GM21360 (cell line): Measurements from ENCODE around the gene SPATA7.

Experiments
- ATAC-seq: cut with Tn5 transposase; IDR thresholded peaks from one replicate; pipeline ENCODE4 v1.9.1; 2021; ENCODE audit warnings: mild to moderate bottlenecking, moderate library complexity; ENCODE audit not compliant: unreplicated experiment

Gene SPATA7

DNA sequence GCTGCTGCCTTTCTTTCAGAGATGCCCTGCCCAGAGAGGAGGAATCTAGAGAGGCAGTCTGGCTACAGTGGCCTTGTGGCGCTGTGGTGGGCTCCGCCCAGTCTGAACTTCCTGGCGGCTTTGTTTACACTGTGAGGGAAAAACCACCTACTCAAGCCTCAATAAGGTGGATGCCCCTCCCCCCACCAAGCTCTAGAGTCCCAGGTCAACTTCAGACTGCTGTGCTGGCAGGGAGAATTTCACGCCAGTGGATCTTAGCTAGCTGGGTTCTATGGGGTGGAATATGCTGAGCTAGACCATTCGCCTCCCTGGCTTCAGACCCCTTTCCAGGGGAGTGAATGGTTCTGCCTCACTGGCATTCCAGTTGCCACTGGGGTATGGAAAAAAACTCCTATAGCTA is 25.6 kb downstream of the SPATA7 start:
- no peak for ATAC-seq

DNA sequence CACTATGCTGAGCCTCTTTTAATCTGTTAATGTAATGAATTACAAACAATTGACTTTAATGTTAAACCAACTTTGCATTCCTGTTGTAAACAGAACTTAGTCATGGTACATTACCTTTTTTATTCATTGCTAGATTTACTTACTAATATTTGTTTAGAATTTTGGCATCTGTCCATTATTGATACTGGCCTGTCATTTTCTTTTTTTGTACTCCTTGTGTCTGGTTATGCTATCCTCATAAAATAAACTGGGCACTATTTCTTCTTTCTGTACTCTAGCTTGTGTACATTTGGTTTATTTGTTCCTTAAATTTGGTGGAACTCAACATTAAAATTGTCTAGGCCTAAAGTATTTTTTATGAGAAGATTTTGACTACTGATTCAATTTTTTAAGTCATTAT is 32.1 kb downstream of the SPATA7 start:
- ATAC-seq = no peak

DNA sequence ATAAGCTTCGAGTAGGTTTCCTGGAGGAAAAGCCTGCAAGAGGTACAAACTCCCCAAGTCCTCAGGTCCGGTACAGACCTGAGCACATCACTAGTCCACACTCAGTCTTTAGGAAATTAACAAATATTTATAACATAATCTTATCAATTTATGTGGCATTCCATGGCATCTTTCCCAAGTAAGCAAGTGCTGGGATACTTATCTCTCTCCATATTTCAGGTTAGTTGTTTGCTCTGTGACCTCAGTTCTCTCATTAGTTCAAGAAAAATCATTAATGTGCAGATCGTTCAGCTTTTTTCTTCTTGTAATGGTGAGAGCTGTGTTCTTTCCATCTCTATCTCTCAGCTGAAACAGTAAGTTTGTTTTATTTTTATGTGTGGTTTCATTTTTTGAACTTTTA is 34.7 kb downstream of the SPATA7 start:
- no peak for ATAC-seq

DNA sequence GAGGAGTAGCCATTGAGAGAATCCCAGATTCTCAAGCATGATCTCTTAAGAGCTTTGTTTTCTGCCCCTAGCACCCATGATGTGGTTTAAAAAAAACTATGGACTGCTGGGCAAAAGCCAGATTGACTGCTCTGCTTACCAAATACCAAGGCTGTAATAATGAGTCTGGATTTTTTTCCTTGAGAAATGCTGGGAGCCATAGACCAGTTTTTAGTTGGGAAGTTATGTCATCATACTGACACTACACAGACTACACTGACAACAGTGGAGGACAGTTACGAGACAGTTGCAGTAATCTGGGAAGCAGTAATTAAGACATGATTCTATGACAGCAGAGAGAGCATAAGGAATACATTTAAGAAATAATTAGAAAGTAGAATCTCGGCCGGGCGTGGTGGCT is 35.8 kb downstream of the SPATA7 start:
- no peak for ATAC-seq

DNA sequence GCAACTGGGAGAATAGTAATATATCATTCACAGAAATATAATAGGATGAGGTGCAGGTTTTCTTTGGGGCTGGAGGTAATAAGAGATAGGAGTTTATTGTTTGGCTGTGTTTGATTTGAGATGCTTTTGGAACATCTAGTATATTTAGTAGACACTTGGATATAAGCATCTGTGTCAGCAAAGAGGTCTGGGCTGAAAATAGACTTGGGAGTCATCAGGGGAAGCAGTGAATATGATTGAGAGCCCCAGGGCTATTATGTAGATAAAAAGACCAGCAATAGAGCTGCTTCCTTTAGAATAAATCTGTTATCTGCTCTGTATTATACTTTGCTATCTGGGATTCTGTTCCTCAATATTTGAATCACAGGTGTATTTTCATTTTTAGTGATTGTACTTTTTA is 36.6 kb downstream of the SPATA7 start:
- no peak for ATAC-seq

DNA sequence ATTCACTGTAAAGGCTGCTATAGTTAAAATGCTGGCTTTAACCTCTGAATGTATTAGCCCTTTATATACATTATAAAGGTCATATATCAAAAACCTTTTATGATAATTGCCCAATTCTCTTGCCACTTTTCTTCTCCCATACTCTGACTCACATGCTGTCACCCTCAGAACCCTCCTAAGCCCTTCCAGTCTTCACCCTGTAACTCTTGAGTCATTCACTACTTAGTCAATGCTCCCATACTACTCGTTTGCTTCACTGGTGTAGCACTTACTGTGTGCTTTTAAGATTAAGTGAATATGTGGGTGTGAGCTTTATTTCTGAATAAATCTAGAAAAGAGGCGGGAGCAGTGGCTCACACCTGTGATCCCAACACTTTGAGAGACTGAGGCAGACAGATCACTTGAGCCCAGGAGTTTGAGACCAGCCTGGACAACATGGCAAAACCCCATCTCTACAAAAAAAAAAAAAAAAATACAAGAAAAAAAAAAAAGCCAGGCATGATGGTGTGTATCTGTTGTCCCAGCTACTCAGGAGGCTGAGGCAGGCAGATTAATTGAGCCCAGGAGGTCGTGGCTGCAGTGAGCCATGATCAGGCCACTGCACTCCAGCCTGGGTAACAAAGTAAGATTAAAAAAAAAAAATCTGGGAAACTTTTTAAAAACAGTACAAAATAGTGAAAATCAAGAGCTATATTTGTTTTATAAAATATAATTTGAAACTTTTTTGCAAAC is 37.6 kb downstream of the SPATA7 start:
- ATAC-seq = no peak

DNA sequence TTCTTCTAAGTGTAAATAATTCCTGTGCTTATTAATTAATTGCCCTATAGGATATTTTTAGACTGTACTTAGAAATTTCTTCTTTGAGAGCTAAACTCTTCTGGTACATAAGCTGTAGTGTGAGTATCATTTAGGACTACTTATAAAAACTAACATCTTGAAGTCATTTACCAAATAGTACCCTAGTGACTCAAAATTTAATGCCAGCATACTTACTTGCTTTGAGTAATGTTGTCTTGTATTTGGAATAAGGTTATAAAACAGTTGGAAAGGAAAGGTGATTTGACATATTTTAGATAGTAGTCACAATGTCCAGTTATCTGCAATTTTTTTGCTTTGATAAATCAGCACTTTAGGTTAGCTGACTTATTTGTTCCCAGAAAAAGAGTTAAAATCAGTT is 39.1 kb downstream of the SPATA7 start:
- no peak for ATAC-seq

DNA sequence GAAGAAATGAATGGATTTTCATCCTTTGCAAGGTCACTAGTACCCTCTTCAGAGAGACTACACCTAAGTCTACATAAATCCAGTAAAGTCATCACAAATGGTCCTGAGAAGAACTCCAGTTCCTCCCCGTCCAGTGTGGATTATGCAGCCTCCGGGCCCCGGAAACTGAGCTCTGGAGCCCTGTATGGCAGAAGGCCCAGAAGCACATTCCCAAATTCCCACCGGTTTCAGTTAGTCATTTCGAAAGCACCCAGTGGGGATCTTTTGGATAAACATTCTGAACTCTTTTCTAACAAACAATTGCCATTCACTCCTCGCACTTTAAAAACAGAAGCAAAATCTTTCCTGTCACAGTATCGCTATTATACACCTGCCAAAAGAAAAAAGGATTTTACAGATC is 40.8 kb downstream of the SPATA7 start:
- ATAC-seq = no peak

DNA sequence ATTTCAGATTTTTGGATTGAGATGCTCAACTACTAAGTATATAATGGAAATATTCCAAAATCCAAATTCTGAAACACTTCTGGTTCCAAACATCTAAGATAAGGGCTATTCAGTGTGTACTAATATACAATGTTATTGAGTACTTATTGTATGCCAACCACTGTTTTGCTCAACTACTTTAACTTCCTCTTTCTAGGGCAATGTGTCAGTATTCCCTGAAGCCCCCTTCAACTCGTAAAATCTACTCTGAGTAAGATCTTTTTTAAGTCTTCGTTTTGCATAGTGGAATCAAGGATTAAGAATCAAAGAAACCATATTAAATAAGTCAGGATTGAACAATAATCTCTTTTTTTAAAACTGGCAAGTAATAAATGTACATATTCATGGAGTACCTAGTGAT is 45.5 kb downstream of the SPATA7 start:
- ATAC-seq = no peak

DNA sequence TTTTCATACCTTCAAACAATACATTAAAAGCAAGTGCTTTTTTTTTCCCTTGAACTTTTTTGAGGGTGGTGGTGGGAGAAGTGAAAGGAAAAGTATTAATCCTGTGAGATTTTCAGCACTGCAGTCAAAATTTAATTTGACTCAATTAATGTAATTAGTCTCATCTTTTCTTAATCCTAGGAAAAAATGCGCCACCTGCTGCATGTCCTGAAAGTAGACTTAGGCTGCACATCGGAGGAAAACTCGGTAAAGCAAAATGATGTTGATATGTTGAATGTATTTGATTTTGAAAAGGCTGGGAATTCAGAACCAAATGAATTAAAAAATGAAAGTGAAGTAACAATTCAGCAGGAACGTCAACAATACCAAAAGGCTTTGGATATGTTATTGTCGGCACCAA is 52.2 kb downstream of the SPATA7 start:
- no peak for ATAC-seq

DNA sequence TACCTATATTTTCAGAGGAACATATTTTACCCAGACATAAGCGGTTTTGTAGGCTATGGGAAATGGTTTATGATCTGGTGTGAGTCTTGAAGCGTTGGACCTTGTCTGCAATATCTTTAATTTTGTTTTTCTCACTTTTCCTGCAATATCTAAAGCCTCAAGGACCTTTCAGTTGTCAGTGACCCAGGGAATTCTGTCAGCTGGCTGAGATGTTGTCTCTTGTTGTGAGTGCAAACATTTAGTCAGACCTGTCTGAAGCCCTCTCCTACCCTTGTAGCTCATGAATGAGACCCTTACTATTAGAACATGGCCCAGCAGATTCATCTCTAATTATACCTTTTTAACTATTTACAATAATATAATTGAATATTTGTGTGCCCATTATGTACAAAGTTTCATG is 53.6 kb downstream of the SPATA7 start:
- no peak for ATAC-seq

DNA sequence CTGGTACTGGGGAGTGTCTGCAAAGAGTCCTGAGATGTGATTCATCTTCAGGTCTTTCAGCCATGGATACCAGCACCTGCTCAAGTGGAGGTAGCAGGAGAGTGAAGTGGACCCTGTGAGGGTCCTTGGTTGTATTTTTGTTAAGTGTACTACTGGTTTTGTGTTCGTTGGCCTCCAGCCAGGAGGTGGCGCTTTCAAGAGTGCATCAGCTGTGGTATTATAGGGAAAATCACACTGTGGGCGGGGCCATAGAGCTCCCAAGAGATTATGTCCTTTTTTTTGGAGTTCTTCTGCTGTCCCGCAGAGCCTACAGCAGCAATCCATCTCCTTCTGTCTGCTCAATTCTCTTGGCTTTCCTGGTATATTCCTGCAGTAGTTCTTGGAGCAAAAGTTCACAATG is 66.8 kb downstream of the SPATA7 start:
- ATAC-seq = no peak

DNA sequence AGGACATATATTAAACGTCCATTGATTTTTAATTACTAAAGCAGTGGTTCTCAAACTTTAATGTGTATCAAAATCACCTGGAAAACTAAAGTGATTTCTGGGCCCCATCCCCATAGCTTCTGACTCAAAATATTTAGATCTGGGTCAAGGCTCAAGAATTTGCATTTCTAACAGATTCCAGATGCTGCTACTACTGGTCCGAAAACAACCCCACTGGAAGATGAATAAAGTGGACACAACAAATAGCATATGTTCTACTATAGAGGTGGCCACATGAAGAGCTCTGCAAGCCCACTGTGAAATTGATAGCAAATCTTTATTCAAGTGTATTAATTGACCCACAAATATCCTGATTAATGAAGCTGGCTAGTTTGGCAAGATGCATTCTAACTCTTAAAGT is 69.4 kb downstream of the SPATA7 start:
- ATAC-seq = no peak

DNA sequence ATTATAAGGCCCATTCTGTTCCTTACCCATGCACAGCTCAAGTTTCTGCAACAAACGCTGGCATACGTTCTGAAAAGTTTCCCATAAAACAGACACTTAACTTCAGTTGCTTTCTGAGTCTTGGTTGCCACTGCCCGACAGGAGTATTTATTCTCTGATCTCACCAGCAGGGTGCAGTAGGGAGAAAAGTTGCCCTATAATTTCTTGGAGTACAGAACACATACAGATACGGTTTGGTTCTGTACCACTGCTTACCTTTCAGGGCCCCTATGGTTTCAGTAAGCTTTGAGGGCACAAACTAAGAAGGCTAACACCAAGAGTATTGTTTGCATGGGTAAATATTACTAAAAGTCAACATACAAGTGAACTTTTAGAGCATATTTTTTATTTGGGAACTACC is 77.9 kb downstream of the SPATA7 start:
- ATAC-seq = no peak

DNA sequence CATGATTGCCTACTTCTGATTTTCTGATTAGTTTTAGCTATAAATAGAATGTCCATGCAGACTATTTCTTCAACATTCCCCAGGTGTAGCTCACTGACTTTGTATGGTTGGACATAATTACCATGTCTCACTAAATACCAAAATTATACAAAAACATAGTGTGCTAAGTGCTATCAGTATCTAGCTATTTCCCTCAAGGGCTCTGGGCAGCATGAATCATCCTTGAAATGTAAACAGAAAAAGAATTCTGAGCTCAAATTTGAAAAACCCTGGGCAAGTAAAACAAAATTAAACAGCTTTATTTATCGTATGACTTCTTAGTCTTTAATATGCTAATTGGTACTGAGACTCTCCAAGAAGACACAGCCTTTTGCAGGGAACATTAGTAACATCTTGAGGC is 82.9 kb downstream of the SPATA7 start:
- ATAC-seq = no peak

DNA sequence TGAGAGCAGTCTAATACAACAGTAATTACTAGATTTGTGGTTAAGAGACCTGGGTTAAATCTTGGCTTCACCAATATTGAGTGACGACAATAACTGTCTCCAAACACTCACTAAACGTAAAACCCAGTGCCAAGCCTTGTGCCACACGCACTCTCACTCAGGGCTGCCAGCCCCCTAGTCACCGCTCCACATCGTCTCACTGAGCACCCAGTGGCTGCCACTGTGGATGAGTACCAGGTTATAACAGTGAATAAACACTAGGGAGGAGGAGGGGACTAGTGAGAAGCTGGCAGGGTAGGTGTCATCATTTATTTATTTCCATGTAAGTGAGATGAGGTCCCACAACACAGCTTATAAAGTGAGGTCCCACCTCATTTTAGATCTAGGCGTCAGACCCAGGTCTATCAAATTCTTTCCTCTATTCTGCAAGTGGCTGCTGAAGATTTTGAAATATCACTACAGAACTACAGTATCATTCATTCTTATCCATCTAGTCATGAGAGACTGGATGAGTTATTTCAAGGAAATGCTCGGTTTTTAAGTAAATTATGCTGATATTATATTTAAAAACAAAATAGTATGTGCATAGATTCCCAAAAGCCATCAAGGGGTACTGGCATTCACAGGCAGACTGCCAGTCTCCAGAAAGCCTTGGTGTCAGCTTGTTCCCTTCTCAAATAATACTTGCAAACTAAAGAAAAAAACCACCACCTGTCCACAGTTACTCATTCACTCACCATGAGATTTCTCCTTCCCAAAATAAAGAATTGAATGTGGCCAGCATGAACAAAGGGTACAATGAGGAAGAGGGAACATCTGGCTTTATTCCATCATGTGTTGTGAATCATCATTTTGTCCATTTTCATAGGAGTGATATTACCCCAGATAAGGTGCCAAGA is 85.3 kb downstream of the SPATA7 start:
- ATAC-seq = no peak

DNA sequence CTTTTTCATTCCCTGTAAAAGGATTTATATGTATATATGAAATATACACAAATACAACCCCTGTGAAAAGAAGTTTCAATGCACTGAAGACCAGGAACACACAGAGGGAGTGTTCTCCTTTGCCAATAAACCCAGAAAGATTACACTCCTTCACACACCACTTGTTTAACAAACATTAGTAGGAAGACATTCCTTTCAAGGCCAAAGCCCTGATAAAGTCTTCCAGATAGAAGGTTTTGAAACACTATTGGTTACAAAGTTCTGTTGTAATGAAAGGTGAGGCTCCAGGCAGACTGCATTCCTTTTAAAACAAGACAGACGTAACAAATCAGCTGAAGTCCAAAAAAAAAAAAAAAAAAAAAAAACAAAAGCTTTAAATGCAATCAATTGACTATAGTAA is 88.3 kb downstream of the SPATA7 start:
- no peak for ATAC-seq

DNA sequence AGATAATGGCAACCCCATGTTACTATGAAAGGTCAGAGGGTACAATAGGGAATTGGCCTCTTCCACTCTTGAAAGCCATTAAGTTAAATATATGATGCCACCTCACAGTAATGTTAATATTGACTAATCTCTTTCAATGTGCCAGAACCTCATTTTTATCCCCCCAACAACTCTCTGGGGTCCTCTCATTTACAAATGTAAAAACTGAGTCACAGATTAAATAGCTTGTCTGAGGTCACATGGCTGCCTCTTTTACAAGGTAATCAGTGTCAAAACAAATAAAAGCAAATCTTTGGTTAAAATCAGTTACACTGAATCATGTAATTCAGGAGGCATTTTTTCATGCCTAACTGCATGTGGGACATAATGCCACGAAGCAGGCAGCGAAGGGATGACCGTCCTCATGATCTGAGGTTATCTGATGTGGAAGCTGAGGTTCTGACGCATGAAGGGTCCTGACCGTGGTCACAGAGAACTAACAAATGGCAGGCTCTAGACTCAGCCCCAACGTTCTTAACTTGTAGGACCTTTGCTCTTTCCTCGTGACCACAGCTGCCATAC is 90.8 kb downstream of the SPATA7 start:
- ATAC-seq = no peak

DNA sequence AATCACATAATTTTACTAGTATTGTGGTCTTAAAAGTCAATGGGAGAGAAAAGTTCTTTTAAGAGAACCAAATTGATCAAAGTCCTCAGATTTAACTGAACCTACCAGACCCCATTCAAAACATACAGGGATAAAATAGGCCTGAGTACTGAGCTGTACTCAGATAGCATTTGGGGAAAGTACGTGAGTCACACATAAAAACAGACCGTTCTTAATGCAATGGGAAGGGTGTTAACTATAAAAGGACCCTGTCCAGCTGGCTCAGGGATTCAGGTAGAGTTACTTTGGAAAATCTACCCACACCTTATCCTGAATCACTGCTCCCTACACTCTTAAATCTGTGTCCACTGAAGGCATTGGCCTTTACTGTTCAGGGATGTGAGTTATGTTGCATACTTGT is 91.4 kb downstream of the SPATA7 start:
- no peak for ATAC-seq

DNA sequence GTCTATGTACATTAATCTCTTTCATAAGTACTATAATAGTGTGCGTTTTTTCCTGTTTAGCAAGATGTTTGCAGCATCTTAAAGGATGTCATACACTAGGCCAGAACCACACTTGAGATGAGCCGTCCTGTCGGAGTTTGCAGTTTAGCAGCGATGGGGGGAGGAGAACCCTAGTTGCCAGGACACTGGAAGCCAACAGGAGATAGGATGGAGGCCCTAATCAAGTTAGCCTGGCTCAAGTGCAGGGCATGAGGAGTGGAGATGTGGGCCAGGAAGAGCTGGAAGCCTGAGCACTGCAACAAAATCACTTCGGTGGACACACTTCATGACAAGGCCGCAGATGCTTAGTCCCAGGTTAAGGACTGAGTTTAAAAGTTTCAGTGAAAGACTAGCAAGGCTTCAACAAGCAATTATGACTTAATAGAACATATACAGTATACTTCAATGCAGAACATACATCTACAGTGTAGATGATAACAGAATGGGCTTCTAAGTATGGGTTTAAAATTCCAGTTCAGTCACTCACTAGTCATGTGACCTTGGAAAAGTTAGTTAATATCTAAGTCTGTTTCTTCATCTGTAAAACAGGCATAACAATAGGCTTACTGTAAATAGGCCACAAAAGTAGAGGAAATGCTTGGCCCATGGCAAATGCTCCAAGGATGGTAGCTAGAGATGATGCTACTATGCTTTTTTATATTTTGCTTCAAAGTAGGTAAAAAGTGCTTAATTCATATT is 92.2 kb downstream of the SPATA7 start:
- ATAC-seq = no peak

DNA sequence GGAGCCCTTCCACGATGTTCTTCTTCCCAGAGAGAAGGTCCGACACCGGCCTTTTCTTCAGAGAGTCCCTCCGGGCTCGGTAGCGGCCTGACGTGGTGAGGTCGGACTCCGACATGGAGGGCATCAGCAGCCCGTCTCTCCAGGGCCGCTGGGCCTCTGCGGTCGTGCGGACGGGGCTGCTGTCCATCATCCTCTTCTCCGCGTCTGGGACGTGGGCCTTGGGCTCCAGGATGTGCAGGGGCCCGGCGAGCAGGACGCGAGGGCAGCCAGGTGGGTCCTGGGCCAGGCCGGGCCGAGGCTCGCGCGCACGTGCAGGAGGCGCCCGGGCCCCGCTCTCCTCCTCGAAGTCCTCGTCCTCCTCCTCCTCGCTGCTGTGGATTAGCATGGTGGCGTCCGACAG is 93.5 kb downstream of the SPATA7 start:
- ATAC-seq = no peak
